ENCODE data around the gene ACO2. TPM values are rescaled to one million over a fixed set of nuclear protein-coding genes. Genes with fewer than 3 reads are reported as not detected.
A peak's percentile ranks its signal among the peaks of the same experiment; 100 is the strongest.

The ACO2 gene
- total and polyA plus RNA-seq, 2 of the 13 experiments (the other 11 are each of a cell fraction or from before 2014, with no cell fraction given), result 19.2 to 45.6 TPM

GRCh38 chr22:41447435-41448188 lies 21.3 kb upstream of the ACO2 start (continued):
- TF ChIP-seq REST (IDR thresholded peaks at IDR 0.05; ENCODE audit: borderline replicate concordance in 1 of 2, low read depth in 1 of 2, low read length in 2 of 2), result 0 out of 4 replicates have a peak, but pooled peaks of 1 of the 2 experiments have one; percentile 36
- no peak for TF ChIP-seq TAF15 (IDR thresholded peaks at IDR 0.05; ENCODE audit: low read depth, low read length, poor library complexity, severe bottlenecking)
- TF ChIP-seq, protein P1, sequence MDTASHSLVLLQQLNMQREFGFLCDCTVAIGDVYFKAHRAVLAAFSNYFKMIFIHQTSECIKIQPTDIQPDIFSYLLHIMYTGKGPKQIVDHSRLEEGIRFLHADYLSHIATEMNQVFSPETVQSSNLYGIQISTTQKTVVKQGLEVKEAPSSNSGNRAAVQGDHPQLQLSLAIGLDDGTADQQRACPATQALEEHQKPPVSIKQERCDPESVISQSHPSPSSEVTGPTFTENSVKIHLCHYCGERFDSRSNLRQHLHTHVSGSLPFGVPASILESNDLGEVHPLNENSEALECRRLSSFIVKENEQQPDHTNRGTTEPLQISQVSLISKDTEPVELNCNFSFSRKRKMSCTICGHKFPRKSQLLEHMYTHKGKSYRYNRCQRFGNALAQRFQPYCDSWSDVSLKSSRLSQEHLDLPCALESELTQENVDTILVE (CRISPR knock-in tag; IDR thresholded peaks at IDR 0.05), result 0 out of 2 replicates have a peak, but pooled peaks have one; percentile 9
- no peak for TF ChIP-seq MAFK (conservative IDR thresholded peaks at IDR 0.05 in 1 of 2, IDR thresholded peaks at IDR 0.05 in 1 of 2; ENCODE audit: low read length in 2 of 2)
- TF ChIP-seq ZC3H13 (CRISPR knock-in tag; IDR thresholded peaks at IDR 0.05), result peak; percentile 30; the same call in 1 of the 2 replicates
- 0 out of 2 replicates have a peak, but pooled peaks have one; percentile 82 for TF ChIP-seq CCDC6 (CRISPR knock-in tag; IDR thresholded peaks at IDR 0.05)
- TF ChIP-seq BRF2 (CRISPR knock-in tag; IDR thresholded peaks at IDR 0.05), result 0 out of 2 replicates have a peak, but pooled peaks have one; percentile 4
- peak; percentile 18; the same call in 1 of the 2 replicates for TF ChIP-seq TOPORS (CRISPR knock-in tag; IDR thresholded peaks at IDR 0.05)
- TF ChIP-seq MXI1 (IDR thresholded peaks at IDR 0.05; ENCODE audit: borderline replicate concordance, low read depth, low read length), result no peak
- TF ChIP-seq, protein P2, sequence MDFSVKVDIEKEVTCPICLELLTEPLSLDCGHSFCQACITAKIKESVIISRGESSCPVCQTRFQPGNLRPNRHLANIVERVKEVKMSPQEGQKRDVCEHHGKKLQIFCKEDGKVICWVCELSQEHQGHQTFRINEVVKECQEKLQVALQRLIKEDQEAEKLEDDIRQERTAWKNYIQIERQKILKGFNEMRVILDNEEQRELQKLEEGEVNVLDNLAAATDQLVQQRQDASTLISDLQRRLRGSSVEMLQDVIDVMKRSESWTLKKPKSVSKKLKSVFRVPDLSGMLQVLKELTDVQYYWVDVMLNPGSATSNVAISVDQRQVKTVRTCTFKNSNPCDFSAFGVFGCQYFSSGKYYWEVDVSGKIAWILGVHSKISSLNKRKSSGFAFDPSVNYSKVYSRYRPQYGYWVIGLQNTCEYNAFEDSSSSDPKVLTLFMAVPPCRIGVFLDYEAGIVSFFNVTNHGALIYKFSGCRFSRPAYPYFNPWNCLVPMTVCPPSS (IDR thresholded peaks at IDR 0.05), result no peak
- TF ChIP-seq ZBTB26 (CRISPR knock-in tag; IDR thresholded peaks at IDR 0.05; ENCODE audit: borderline replicate concordance), result no peak
- TF ChIP-seq ZBTB7B (CRISPR knock-in tag; IDR thresholded peaks at IDR 0.05), result peak; percentile 17; the same call in 1 of the 2 replicates
- TF ChIP-seq ZNF431 (CRISPR knock-in tag; IDR thresholded peaks at IDR 0.05; ENCODE audit: borderline replicate concordance, low read depth), result peak; percentile 65; the same call in 1 of the 2 replicates
- TF ChIP-seq TBL1XR1 (IDR thresholded peaks at IDR 0.05; ENCODE audit: borderline replicate concordance, low read length, partially characterized antibody), result no peak
- TF ChIP-seq KDM5A (IDR thresholded peaks at IDR 0.05; ENCODE audit: borderline replicate concordance, low read length), result no peak
- no peak for TF ChIP-seq SAFB2 (CRISPR knock-in tag; IDR thresholded peaks at IDR 0.05; ENCODE audit: borderline replicate concordance, low read depth)
- TF ChIP-seq ZFP36 (IDR thresholded peaks at IDR 0.05; ENCODE audit: borderline replicate concordance, low read depth, low read length, partially characterized antibody), result no peak

All from HepG2 (cell line).